D721Med (cell line): ENCODE data around the gene LEKR1.
"Not testable (repeated sequence)": the region's sequence is repeated elsewhere in the genome, so short reads cannot be mapped to it uniquely, and the experiment has no call there.

Experiments used
- DNase-seq: peaks from one replicate; pipeline ENCODE4 v3.0.0; 2011; ENCODE audit warnings: low spot score; ENCODE audit not compliant: insufficient read length
- FAIRE-seq: peaks from 2 replicates; lab custom pipeline; 2011; peaks lifted over from hg19 to GRCh38; lab: Jason Lieb, UNC
- TF ChIP-seq, protein P1 (sequence below): IDR thresholded peaks from 2 replicates; pipeline ENCODE4 v1.5.1; 2012; ENCODE audit warnings: mild to moderate bottlenecking, control low read depth; ENCODE audit not compliant: insufficient read depth; ENCODE audit errors: missing control alignments

The LEKR1 gene

DNA sequence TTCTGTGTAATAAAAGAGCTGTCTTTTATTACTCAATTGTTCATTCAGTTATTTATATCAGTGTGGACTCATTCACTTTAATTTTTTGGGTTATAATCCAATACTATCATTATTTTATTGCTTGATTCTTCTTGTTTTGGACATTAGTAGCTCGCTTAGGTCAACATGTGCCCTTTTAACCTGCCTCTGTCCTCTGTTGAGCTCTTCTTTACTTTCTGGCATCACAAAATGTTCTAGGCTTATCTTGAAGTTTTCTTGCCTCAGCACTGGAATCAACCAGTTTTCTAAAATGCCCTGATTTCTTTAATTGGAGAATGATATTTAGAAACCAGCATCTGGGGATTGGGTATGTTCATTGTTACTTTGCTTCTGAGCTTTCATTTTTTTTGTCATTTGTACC is 82.2 kb downstream of the LEKR1 start:
- TF ChIP-seq, protein P1, sequence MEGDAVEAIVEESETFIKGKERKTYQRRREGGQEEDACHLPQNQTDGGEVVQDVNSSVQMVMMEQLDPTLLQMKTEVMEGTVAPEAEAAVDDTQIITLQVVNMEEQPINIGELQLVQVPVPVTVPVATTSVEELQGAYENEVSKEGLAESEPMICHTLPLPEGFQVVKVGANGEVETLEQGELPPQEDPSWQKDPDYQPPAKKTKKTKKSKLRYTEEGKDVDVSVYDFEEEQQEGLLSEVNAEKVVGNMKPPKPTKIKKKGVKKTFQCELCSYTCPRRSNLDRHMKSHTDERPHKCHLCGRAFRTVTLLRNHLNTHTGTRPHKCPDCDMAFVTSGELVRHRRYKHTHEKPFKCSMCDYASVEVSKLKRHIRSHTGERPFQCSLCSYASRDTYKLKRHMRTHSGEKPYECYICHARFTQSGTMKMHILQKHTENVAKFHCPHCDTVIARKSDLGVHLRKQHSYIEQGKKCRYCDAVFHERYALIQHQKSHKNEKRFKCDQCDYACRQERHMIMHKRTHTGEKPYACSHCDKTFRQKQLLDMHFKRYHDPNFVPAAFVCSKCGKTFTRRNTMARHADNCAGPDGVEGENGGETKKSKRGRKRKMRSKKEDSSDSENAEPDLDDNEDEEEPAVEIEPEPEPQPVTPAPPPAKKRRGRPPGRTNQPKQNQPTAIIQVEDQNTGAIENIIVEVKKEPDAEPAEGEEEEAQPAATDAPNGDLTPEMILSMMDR = no peak
- no peak for FAIRE-seq
- DNase-seq = no peak

GRCh38 chr3:156910022-156910421 is 83.9 kb downstream of the LEKR1 start:
- DNase-seq = no peak
- FAIRE-seq = no peak
- TF ChIP-seq, protein P1 = no peak

GRCh38 chr3:156910831-156911230 is 84.7 kb downstream of the LEKR1 start:
- not testable (repeated sequence) for DNase-seq, FAIRE-seq

DNA sequence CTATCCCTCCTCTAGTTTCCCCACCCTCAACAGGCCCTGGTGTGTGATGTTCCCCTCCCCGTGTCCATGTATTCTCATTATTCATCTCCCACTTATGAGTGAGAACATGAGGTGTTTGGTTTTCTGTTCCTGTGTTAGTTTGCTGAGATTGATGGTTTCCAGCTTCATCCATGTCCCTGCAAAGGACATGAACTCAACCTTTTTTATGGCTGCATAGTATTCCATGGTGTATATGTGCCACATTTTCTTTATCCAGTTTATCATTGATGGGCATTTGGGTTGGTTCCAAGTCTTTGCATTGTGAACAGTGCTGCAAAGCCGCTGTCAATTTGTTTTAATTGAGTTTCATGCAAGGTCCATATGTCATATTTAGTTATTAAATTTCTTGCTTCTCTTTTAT is 88.1 kb downstream of the LEKR1 start:
- FAIRE-seq, DNase-seq: not testable (repeated sequence)

- FAIRE-seq = no peak
- no peak for DNase-seq
- TF ChIP-seq, protein P1 = no peak
Observed at GRCh38 chr3:156915372-156915771, 89.2 kb downstream of the LEKR1 start.

- DNase-seq (no peak), FAIRE-seq (no peak)
- TF ChIP-seq, protein P1 = no peak
Observed at GRCh38 chr3:156918746-156919145, 92.6 kb downstream of the LEKR1 start.

GRCh38 chr3:156919818-156920217 is 93.7 kb downstream of the LEKR1 start:
- DNase-seq = no peak
- TF ChIP-seq, protein P1 = no peak
- FAIRE-seq = no peak

- DNase-seq = no peak
- TF ChIP-seq, protein P1 = no peak
- no peak for FAIRE-seq
Observed at GRCh38 chr3:156920399-156920798, 94.2 kb downstream of the LEKR1 start.
